ENCODE measurements around the gene ANKRD33B. TPM values are rescaled to one million over a fixed set of nuclear protein-coding genes. Genes with fewer than 3 reads are reported as not detected.

Gene ANKRD33B
- total and polyA plus RNA-seq, 2 donors from 2014 or later: 4.8 to 20.3 TPM

DNA sequence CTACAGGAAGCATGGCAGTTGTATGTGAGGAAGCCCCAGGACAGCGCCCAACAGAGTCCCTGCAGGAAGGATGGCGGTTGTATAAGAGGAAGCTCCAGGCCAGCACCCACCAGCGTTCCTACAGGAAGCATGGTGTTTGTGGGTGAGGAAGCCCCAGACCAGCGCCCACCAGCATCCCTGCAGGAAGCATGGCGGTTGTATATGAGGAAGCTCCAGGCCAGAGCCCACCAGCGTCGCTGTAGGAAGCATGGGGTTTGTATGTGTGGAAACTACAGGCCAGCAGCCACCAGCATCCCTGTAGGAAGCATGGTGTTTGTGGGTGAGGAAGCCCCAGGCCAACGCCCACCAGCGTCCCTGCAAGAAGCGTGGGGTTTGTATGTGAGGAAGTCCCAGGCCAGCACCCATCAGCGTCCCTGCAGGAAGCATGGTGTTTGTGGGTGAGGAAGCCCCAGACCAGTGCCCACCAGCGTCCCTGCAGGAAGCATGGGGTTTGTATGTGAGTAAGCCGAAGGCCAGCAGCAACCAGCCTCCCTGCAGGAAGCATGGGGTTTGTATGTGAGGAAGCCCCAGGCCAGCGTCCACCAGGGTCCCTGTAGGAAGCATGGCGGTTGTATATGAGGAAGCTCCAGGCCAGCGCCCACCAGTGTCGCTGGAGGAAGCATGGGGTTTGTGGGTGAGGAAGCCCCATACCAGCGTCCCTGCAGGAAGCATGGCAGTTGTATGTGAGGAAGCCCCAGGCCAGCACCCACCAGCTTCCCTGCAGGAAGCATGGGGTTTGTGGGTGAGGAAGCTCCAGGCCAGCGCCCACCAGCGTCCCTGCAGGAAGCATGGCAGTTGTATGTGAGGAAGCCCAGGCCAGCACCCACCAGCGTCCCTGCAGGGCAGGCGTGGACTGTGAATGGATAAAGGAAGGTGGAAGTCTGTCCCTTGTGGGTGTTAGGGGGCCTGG lies 118.1 kb downstream of the ANKRD33B start:
- Histone ChIP-seq H3K27me3 (ENCODE audit: control insufficient read depth, insufficient read depth, low read length) (no peaks in the 10 kb centered on the region), H3K9me3 (ENCODE audit: control insufficient read depth in 2 of 3, insufficient read depth in 1 of 3, low read length in 3 of 3) (peaks cover 0 to 3% (median 0%) of the 10 kb centered on the region in 3 donors), H3K27ac (ENCODE audit: low read depth in 2 of 2, low read length in 2 of 2) (no peak overlapping the region), H3K4me3 (ENCODE audit: low read length in 3 of 3) (no peak overlapping the region), H3K36me3 (ENCODE audit: control insufficient read depth in 2 of 3, insufficient read depth in 3 of 3, low read length in 3 of 3) (peaks cover 0 to 40% (median 34%) of the 10 kb centered on the region in 3 donors), H3K4me1 (ENCODE audit: control insufficient read depth in 2 of 3, insufficient read depth in 2 of 3, low read depth in 1 of 3, low read length in 3 of 3) (no peaks in the 10 kb centered on the region), H3K9ac (ENCODE audit: low read length in 3 of 3) (no peak overlapping the region)
- intact Hi-C loops (cut with DNase I): no loop called here
- FAIRE-seq: no peak
- no peak for DNase-seq
- TF ChIP-seq, protein P1, sequence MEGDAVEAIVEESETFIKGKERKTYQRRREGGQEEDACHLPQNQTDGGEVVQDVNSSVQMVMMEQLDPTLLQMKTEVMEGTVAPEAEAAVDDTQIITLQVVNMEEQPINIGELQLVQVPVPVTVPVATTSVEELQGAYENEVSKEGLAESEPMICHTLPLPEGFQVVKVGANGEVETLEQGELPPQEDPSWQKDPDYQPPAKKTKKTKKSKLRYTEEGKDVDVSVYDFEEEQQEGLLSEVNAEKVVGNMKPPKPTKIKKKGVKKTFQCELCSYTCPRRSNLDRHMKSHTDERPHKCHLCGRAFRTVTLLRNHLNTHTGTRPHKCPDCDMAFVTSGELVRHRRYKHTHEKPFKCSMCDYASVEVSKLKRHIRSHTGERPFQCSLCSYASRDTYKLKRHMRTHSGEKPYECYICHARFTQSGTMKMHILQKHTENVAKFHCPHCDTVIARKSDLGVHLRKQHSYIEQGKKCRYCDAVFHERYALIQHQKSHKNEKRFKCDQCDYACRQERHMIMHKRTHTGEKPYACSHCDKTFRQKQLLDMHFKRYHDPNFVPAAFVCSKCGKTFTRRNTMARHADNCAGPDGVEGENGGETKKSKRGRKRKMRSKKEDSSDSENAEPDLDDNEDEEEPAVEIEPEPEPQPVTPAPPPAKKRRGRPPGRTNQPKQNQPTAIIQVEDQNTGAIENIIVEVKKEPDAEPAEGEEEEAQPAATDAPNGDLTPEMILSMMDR (IDR thresholded peaks at IDR 0.05; ENCODE audit: borderline replicate concordance, extremely low read depth, insufficient read depth): no peak

DNA sequence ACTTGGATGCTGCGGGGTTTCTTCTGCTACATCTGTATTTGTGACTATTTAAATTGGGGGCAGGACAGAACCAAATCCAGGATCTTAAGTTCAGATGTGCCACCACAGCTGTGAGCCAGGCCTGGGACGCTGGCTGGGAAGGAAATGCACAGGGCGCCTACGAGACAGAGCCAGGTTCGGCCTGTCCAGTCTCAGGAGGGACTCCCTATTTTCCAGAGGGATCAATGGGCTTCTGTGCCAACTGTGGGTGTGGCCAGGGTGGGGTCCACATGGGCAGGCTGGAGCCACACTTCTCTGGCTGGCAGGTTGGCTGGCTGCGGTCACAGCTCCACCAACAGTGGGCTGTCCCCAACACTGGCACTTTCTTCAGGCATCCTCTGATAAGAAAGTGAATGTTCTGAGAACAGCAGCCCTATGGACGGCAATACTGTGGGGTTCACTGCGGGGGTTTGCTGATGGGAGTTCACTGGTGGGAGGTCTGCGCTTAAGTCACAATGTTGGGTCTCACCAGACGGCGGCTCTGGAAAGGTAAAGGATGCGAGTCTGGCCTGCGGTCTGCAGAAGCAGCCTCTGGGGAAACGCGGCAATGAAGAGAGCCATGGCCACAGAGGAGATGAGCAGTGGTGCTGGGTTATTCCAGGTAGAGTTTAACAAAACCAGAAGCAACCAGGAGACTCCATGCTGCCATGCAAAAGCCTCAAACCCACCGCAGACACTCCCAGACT lies 119.1 kb downstream of the ANKRD33B start:
- Histone ChIP-seq H3K36me3 (ENCODE audit: control insufficient read depth in 2 of 3, insufficient read depth in 3 of 3, low read length in 3 of 3) (peaks cover 0 to 36% (median 27%) of the 10 kb centered on the region in 3 donors), H3K9ac (ENCODE audit: low read length in 3 of 3) (no peak overlapping the region), H3K4me1 (ENCODE audit: control insufficient read depth in 2 of 3, insufficient read depth in 2 of 3, low read depth in 1 of 3, low read length in 3 of 3) (no peaks in the 10 kb centered on the region), H3K27me3 (ENCODE audit: control insufficient read depth, insufficient read depth, low read length) (no peaks in the 10 kb centered on the region), H3K27ac (ENCODE audit: low read depth in 2 of 2, low read length in 2 of 2) (no peak overlapping the region), H3K9me3 (ENCODE audit: control insufficient read depth in 2 of 3, insufficient read depth in 1 of 3, low read length in 3 of 3) (peaks cover 0 to 5% (median 0%) of the 10 kb centered on the region in 3 donors), H3K4me3 (ENCODE audit: low read length in 3 of 3) (no peak overlapping the region)
- DNase-seq: no peak
- TF ChIP-seq, protein P1 (IDR thresholded peaks at IDR 0.05; ENCODE audit: borderline replicate concordance, extremely low read depth, insufficient read depth): no peak
- intact Hi-C loops (cut with DNase I): no loop called here
- no peak for FAIRE-seq

DNA sequence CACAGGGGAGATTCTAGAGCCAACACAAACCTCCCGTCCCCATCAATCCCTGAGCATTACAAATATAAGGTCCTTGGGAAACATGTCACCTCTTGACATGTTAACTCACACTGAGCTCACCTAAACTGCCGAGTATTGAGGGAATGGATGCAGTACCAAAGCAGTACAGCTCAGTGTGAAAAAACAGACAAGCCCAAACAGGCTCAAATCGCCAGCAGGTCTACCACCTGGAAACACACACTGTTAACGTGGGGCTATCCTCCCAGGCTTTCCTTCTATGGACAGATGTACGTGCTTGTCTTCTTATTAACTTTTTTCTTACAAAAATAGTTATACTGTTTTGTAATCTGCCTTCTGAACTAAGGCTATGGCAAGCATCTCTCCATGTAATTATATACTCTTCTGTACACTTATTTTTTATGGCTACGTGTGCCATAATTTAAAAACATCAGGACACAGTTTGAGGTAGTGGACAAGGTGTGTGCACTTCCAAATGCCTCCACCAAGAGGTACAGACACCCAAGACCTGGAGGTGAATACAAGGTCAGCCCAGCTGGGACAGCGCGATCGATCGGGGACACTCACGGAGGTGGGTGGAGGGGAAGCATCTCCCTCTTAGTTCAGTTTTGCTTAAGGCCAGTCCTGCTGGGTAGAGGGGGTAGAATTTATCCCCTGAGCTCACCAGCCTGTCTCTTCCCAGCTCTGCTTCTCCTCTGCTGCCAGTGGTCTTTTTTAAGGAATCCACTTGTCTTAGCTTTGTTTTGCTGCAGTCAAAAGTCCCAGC lies 120.6 kb downstream of the ANKRD33B start:
- peaks cover 0 to 28% (median 23%) of the 10 kb centered on the region in 3 donors for H3K36me3 ChIP-seq (ENCODE audit: control insufficient read depth in 2 of 3, insufficient read depth in 3 of 3, low read length in 3 of 3)
- H3K27me3 ChIP-seq (ENCODE audit: control insufficient read depth, insufficient read depth, low read length): no peaks in the 10 kb centered on the region
- no peak overlapping the region for H3K4me3 ChIP-seq (ENCODE audit: low read length in 3 of 3)
- FAIRE-seq: no peak
- H3K9me3 ChIP-seq (ENCODE audit: control insufficient read depth in 2 of 3, insufficient read depth in 1 of 3, low read length in 3 of 3): peaks cover 0 to 5% (median 0%) of the 10 kb centered on the region in 3 donors
- no peak overlapping the region for H3K9ac ChIP-seq (ENCODE audit: low read length in 3 of 3)
- no peak for DNase-seq
- intact Hi-C loops (cut with DNase I): no loop called here
- TF ChIP-seq, protein P1 (IDR thresholded peaks at IDR 0.05; ENCODE audit: borderline replicate concordance, extremely low read depth, insufficient read depth): no peak
- H3K27ac ChIP-seq (ENCODE audit: low read depth in 2 of 2, low read length in 2 of 2): no peak overlapping the region
- no peaks in the 10 kb centered on the region for H3K4me1 ChIP-seq (ENCODE audit: control insufficient read depth in 2 of 3, insufficient read depth in 2 of 3, low read depth in 1 of 3, low read length in 3 of 3)
